ENCODE measurements around the gene TERT. TPM values are rescaled to one million over a fixed set of nuclear protein-coding genes. Genes with fewer than 3 reads are reported as not detected.

The TERT gene
- total and polyA plus RNA-seq, 2 experiments from 2014 or later, result not detected

DNA sequence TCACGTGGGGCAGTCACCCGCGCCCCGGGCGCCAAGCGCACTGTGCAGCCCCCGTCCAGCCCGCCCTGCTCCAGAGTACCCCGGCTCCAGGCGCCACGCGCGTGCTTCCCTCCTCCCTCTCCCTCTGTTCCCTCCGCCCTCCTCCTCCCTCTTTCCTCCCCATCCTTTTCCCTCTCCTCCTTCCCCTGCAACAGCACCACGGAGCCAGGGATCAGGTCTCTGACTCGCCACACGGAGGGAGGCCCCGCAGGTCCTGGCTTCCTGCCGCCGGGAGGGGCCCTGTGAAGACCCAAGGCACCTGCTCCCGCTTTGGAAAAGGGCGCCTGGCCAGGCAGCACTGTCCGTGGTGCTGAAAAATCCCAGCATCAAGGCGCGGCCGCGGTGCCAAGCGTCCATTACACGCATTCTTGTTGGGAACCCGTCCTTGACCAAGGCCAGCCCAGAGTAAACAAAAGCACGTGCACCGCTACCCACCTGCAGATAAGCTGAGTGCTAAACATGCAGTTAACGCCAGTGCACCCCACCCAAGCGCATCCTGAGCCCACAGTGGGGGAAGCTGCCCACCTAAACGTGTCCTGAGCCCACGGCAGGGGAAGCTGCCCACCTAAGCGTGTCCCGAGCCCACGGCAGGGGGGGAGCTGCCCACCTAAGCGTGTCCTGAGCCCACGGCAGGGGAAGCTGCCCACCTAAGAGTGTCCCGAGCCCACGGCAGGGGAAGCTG lies 48.0 kb downstream of the TERT start:
- no peak for TF ChIP-seq EZH2 (IDR thresholded peaks at IDR 0.05; ENCODE audit: insufficient read depth, poor library complexity, severe bottlenecking)
- TF ChIP-seq EZH2phosphoT487 (IDR thresholded peaks at IDR 0.05; ENCODE audit: insufficient read depth, low read depth), result no peak
- no peak overlapping the region for H3K4me2 ChIP-seq (ENCODE audit: unreplicated experiment)
- no peaks in the 10 kb centered on the region for H4K20me1 ChIP-seq (ENCODE audit: insufficient read depth)
- DNase-seq, result peak; percentile 38
- WGBS, 2 experiments (ENCODE audit: low coverage in 1 of 2, low lambda C conversion rate in 2 of 2, missing lambda C conversion rate in 2 of 2), result 20 to 22% methylated on average over 32 to 43 of the region's 43 CpGs
- H3F3A ChIP-seq (ENCODE audit: insufficient read depth), result no peaks in the 10 kb centered on the region
- in situ Hi-C loops (cut with MboI), result no loop called here
- H3K9me3 ChIP-seq (ENCODE audit: low read depth), result no peaks in the 10 kb centered on the region
- H3K27me3 ChIP-seq (replicated peaks; ENCODE audit: insufficient read depth), result no peaks in the 10 kb centered on the region
- H3K4me3 ChIP-seq, result no peak overlapping the region
- no peaks in the 10 kb centered on the region for H3K36me3 ChIP-seq (ENCODE audit: low read depth)
- H3K27ac ChIP-seq, result no peak overlapping the region
- H3K4me1 ChIP-seq (ENCODE audit: insufficient read depth), result no peaks in the 10 kb centered on the region
- no peaks in the 10 kb centered on the region for H3K79me2 ChIP-seq (ENCODE audit: insufficient read depth)
- no peak overlapping the region for H3K9ac ChIP-seq
- no peak overlapping the region for H2AFZ ChIP-seq
- no peaks in the 10 kb centered on the region for H3K9me2 ChIP-seq (ENCODE audit: insufficient read depth)

- no peaks in the 10 kb centered on the region for H3K79me2 ChIP-seq (ENCODE audit: insufficient read depth)
- DNase-seq, result no peak
- H3K4me3 ChIP-seq, result no peak overlapping the region
- no peaks in the 10 kb centered on the region for H3F3A ChIP-seq (ENCODE audit: insufficient read depth)
- H3K9ac ChIP-seq, result no peak overlapping the region
- no peak overlapping the region for H2AFZ ChIP-seq
- H3K36me3 ChIP-seq (ENCODE audit: low read depth), result no peaks in the 10 kb centered on the region
- no peaks in the 10 kb centered on the region for H3K4me1 ChIP-seq (ENCODE audit: insufficient read depth)
- no peaks in the 10 kb centered on the region for H3K27me3 ChIP-seq (replicated peaks; ENCODE audit: insufficient read depth)
- no peaks in the 10 kb centered on the region for H4K20me1 ChIP-seq (ENCODE audit: insufficient read depth)
- in situ Hi-C loops (cut with MboI), result no loop called here
- H3K4me2 ChIP-seq (ENCODE audit: unreplicated experiment), result no peak overlapping the region
- no peak overlapping the region for H3K27ac ChIP-seq
- 49 to 54% methylated on average over 24 to 53 of the region's 58 CpGs for WGBS, 2 experiments (ENCODE audit: low coverage in 1 of 2, low lambda C conversion rate in 2 of 2, missing lambda C conversion rate in 2 of 2)
- no peaks in the 10 kb centered on the region for H3K9me2 ChIP-seq (ENCODE audit: insufficient read depth)
- TF ChIP-seq EZH2 (IDR thresholded peaks at IDR 0.05; ENCODE audit: insufficient read depth, poor library complexity, severe bottlenecking), result no peak
- no peak for TF ChIP-seq EZH2phosphoT487 (IDR thresholded peaks at IDR 0.05; ENCODE audit: insufficient read depth, low read depth)
- H3K9me3 ChIP-seq (ENCODE audit: low read depth), result no peaks in the 10 kb centered on the region
Measured at GRCh38 chr5:1245905-1246576, 48.8 kb downstream of the TERT start.

- WGBS, 2 experiments (ENCODE audit: low coverage in 1 of 2, low lambda C conversion rate in 2 of 2, missing lambda C conversion rate in 2 of 2), result 39 to 40% methylated on average over 10 of the region's 10 CpGs
Measured at GRCh38 chr5:1244976-1245375, 49.9 kb downstream of the TERT start.

DNA sequence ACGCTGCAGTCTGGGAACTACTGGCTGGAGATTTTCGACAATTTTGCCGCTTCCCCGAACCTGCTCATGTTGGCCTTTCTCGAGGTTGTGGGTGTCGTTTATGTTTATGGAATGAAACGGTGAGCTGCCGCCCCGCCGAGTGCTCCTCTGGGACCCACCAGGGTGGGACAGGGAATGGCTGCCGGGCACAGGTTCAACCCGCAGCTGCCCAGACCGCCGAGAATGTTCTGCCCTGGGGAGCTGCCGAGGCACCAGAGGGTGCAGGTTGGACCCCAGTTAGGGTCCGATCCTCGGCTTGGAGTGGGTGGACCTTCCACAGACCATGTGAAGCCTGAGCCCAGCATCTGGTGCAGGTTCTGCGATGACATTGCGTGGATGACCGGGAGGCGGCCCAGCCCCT lies 50.6 kb downstream of the TERT start:
- in situ Hi-C loops (cut with MboI), result no loop called here
- TF ChIP-seq EZH2 (IDR thresholded peaks at IDR 0.05; ENCODE audit: insufficient read depth, poor library complexity, severe bottlenecking) (no peak), EZH2phosphoT487 (IDR thresholded peaks at IDR 0.05; ENCODE audit: insufficient read depth, low read depth) (no peak)
- Histone ChIP-seq H3K9ac (no peak overlapping the region), H3K27ac (no peak overlapping the region), H3K27me3 (replicated peaks; ENCODE audit: insufficient read depth) (no peaks in the 10 kb centered on the region), H3K36me3 (ENCODE audit: low read depth) (no peaks in the 10 kb centered on the region), H2AFZ (no peak overlapping the region), H3K9me3 (ENCODE audit: low read depth) (no peaks in the 10 kb centered on the region), H3K4me2 (ENCODE audit: unreplicated experiment) (no peak overlapping the region), H3K4me3 (no peak overlapping the region), H3K9me2 (ENCODE audit: insufficient read depth) (no peaks in the 10 kb centered on the region), H3K79me2 (ENCODE audit: insufficient read depth) (no peaks in the 10 kb centered on the region), H3F3A (ENCODE audit: insufficient read depth) (no peaks in the 10 kb centered on the region), H4K20me1 (ENCODE audit: insufficient read depth) (no peaks in the 10 kb centered on the region), H3K4me1 (ENCODE audit: insufficient read depth) (no peaks in the 10 kb centered on the region)
- DNase-seq, result no peak
- WGBS, 2 experiments (ENCODE audit: low coverage in 1 of 2, low lambda C conversion rate in 2 of 2, missing lambda C conversion rate in 2 of 2), result 51 to 66% methylated on average over 21 of the region's 21 CpGs

More at GRCh38 chr5:1244976-1245375, 49.9 kb downstream of the TERT start:
- no peaks in the 10 kb centered on the region for H4K20me1 ChIP-seq (ENCODE audit: insufficient read depth)
- H3K9me2 ChIP-seq (ENCODE audit: insufficient read depth), result no peaks in the 10 kb centered on the region
- TF ChIP-seq EZH2 (IDR thresholded peaks at IDR 0.05; ENCODE audit: insufficient read depth, poor library complexity, severe bottlenecking), result no peak
- TF ChIP-seq EZH2phosphoT487 (IDR thresholded peaks at IDR 0.05; ENCODE audit: insufficient read depth, low read depth), result no peak
- H3K4me3 ChIP-seq, result no peak overlapping the region
- no peaks in the 10 kb centered on the region for H3F3A ChIP-seq (ENCODE audit: insufficient read depth)
- H3K4me1 ChIP-seq (ENCODE audit: insufficient read depth), result no peaks in the 10 kb centered on the region
- in situ Hi-C loops (cut with MboI), result no loop called here
- no peak overlapping the region for H3K27ac ChIP-seq
- no peaks in the 10 kb centered on the region for H3K79me2 ChIP-seq (ENCODE audit: insufficient read depth)
- no peak overlapping the region for H3K4me2 ChIP-seq (ENCODE audit: unreplicated experiment)
- H3K36me3 ChIP-seq (ENCODE audit: low read depth), result no peaks in the 10 kb centered on the region
- no peaks in the 10 kb centered on the region for H3K9me3 ChIP-seq (ENCODE audit: low read depth)
- H2AFZ ChIP-seq, result no peak overlapping the region
- H3K27me3 ChIP-seq (replicated peaks; ENCODE audit: insufficient read depth), result no peaks in the 10 kb centered on the region
- no peak for DNase-seq
- H3K9ac ChIP-seq, result no peak overlapping the region
